ENCODE results near the gene FTH1.
A peak's percentile ranks its signal among the peaks of the same experiment; 100 is the strongest.
"Not testable (repeated sequence)": the region's sequence is repeated elsewhere in the genome, so short reads cannot be mapped to it uniquely, and the experiment has no call there.

FTH1 gene

GRCh38 chr11:61978703-61979661 lies 11.5 kb upstream of the FTH1 start:
- DNase-seq: no peak

GRCh38 chr11:61976813-61977475 lies 9.5 kb upstream of the FTH1 start:
- DNase-seq: no peak

GRCh38 chr11:61976420-61976800 lies 9.0 kb upstream of the FTH1 start:
- DNase-seq: no peak

- DNase-seq: no peak
Observed at GRCh38 chr11:61975638-61976419, 8.4 kb upstream of the FTH1 start.

- no peak for DNase-seq
Observed at GRCh38 chr11:61974766-61975631, 7.6 kb upstream of the FTH1 start.

- DNase-seq: no peak
Observed at GRCh38 chr11:61973476-61974162, 6.2 kb upstream of the FTH1 start.

GRCh38 chr11:61972672-61973475 lies 5.4 kb upstream of the FTH1 start:
- DNase-seq: no peak

- no peak for DNase-seq
Observed at GRCh38 chr11:61972112-61972671, 4.8 kb upstream of the FTH1 start.

GRCh38 chr11:61971248-61972111 lies 4.0 kb upstream of the FTH1 start:
- peak; percentile 92 for DNase-seq

GRCh38 chr11:61969838-61970662 lies 2.6 kb upstream of the FTH1 start:
- no peak for DNase-seq

- no peak for DNase-seq
Observed at GRCh38 chr11:61969391-61969758, 1.9 kb upstream of the FTH1 start.

- no peak for DNase-seq
Observed at GRCh38 chr11:61968758-61969390, 1.4 kb upstream of the FTH1 start.

- DNase-seq: no peak
Observed at GRCh38 chr11:61967924-61968757, 707 bp upstream of the FTH1 start.

GRCh38 chr11:61966734-61967115 lies 709 bp downstream of the FTH1 start:
- DNase-seq: no peak

GRCh38 chr11:61964666-61965271 lies 2.7 kb downstream of the FTH1 start:
- DNase-seq: not testable (repeated sequence)

- DNase-seq: no peak
Observed at GRCh38 chr11:61964058-61964665, 3.3 kb downstream of the FTH1 start.

Measured in GOT3 (cell line).